Gastrocnemius medialis (tissue), 4 donors: ENCODE measurements around the gene CFAP69.

ENCODE experiments used
- POLR2A ChIP-seq, 2 donors: fragments of 450-650 bp; IDR thresholded peaks; one replicate each; pipeline ENCODE4 v1.6.1; 2017; ENCODE audit warnings: antibody characterized with exemption in 2 of 2, mild to moderate bottlenecking in 2 of 2, moderate library complexity in 2 of 2
- TF ChIP-seq, protein P1 (sequence below), 5 experiments: fragments of 450-650 bp in 3 of 5; fragments of 200-600 bp in 2 of 5; sonication (generic) in 2 of 5; IDR thresholded peaks in 4 of 5; conservative IDR thresholded peaks in 1 of 5; 1 replicate in 4 of 5; 2 replicates in 1 of 5; pipeline ENCODE4 v1.5.1; 2016 to 2019; ENCODE audit warnings: antibody characterized with exemption in 5 of 5, mild to moderate bottlenecking in 3 of 5, moderate library complexity in 3 of 5

- TF ChIP-seq, protein P1, sequence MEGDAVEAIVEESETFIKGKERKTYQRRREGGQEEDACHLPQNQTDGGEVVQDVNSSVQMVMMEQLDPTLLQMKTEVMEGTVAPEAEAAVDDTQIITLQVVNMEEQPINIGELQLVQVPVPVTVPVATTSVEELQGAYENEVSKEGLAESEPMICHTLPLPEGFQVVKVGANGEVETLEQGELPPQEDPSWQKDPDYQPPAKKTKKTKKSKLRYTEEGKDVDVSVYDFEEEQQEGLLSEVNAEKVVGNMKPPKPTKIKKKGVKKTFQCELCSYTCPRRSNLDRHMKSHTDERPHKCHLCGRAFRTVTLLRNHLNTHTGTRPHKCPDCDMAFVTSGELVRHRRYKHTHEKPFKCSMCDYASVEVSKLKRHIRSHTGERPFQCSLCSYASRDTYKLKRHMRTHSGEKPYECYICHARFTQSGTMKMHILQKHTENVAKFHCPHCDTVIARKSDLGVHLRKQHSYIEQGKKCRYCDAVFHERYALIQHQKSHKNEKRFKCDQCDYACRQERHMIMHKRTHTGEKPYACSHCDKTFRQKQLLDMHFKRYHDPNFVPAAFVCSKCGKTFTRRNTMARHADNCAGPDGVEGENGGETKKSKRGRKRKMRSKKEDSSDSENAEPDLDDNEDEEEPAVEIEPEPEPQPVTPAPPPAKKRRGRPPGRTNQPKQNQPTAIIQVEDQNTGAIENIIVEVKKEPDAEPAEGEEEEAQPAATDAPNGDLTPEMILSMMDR (IDR thresholded peaks at IDR 0.05 in 4 of 5, conservative IDR thresholded peaks at IDR 0.05 in 1 of 5), result no peak
- TF ChIP-seq POLR2A (IDR thresholded peaks at IDR 0.05), result no peak
Measured at GRCh38 chr7:90242369-90243168, 2.4 kb upstream of the CFAP69 start.
